GM04504 (cell line): Measurements from ENCODE around the gene PXMP4.

Source experiments
- DNase-seq: peaks from one replicate; pipeline ENCODE4 v3.0.0-alpha.2; 2012; ENCODE audit warnings: low read depth

Gene PXMP4

DNA sequence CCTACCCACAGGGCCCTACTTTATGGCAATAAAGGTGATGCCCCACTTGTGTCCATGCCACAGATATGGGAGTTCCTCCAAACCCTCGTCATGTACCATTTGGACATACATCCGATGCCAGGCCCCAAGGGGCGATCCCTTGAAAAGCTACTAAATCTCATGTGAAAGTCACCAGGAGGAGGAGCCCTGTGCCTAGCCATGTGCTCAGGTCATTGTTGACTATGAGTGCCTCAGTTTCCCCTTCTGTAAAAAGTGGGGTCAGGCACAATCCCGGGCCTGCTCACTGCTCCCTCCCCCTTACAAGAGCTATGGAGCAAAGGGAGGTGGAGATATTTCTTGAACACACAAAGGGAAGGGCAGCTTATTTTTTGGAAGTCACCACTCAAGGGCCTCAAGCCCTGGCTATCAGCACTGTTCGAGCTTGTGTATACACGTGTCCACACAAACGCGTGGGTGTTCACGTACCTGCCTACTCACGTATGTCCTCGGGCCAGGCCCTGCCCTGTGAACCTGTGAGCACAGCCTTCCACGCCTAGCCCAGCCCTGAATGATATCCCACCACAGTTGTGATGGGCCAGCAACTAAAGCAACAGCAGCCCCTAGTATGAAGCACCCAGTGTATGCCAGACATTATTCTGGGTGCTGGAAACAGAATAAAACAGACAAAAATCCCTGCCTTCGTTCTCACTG lies 51.5 kb downstream of the PXMP4 start:
- DNase-seq: no peak

DNA sequence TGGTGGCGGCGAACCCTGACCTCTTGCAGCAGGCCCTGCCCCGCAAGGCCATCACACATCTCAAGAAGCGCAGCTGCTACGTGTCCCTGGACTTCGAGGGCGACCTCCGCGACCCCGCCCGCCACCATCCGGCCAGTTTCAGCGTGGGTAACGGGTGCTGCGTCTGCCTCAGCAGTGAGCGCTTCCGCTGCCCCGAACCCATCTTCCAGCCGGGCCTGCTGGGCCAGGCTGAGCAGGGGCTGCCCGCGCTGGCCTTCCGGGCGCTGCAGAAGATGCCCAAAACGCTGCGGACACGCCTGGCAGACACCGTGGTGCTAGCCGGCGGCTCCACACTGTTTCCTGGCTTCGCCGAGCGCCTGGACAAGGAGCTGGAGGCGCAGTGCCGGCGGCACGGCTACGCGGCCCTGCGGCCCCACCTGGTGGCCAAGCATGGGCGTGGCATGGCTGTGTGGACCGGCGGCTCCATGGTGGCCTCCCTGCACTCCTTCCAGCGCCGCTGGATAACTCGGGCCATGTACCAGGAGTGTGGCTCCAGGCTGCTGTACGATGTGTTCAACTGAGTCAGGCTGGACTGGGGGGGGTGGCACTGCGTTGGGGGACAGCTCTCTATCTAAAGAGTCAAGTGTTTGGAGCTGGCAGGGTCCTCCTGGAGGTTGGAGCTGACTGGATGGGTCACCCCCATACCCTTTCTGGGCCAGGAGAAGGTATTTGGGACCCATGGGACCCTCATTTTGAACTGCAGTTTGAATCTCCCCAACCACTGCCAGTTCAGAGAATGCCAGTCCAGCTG lies 52.2 kb downstream of the PXMP4 start:
- DNase-seq: no peak

DNA sequence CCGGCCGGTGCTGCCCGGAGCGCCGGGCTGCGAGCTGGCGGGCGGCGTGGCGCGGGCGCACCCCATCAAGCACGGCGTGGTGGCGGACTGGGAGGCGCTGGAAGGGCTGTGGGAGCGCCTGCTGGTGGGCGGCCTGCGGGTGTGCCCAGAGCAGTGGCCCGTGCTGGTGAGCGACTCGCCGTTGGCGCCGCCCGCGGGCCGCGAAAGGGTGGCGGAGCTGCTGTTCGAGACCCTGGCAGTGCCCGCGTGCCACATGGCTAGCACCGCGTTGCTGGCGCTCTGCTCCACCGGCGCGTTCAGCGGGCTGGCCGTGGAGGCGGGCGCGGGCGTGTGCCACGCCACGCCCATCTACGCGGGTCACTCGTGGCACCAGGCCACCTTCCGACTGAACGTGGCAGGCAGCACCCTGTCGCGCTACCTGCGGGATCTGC lies 52.9 kb downstream of the PXMP4 start:
- no peak for DNase-seq

DNA sequence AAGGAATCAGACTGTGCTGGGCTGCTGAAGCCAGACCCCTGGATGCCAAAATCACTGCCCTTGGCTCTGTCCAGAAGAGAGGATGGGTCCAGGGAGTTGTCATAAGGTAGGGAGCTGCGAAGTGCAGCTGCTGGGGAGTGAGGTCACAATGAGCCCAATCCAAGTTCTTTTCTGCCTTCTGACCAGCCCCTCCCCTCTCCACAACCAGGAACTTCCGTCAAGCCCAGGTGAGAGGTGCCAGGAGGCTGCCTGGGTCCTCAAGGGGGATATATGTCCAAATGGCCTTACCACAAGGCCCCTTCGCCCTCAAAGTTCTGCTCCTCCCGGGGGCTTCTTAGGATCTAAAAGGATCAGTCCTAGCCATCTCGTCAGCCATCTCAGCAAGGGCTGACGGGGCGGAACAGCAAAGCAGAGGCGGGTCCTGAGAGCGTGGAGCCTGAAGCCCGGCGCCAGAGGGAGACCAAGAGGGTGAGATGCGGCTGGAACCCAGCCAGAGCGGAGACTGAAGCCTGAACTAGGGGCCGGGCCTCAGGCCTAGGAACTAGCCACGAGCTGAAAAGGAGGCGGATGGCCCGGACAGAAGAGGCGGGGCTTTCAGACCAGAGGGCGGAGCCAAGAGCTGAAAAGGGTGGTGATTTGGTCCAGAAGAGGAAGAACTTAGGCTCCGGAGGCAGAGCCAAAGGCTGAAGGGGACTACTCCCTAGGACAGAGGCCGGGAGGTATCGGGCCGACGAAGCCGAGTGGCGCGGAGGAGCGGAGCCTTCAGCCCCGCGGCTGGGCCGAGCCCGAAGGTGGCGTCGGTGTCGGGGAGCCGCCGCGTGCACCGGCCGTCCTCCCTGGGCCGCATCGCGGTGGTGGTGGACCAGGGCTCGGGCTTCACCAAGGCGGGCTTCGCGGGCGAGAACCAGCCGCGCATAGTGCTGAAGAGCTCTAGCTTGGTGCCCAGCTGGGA lies 53.5 kb downstream of the PXMP4 start, which contains the start of gene ACTL10:
TSS of gene ACTL10 (plus strand) at position 651 of the 952 bp plus-strand sequence. CDS start 555 bp downstream, outside the sequence.
- DNase-seq: peak; percentile 97

DNA sequence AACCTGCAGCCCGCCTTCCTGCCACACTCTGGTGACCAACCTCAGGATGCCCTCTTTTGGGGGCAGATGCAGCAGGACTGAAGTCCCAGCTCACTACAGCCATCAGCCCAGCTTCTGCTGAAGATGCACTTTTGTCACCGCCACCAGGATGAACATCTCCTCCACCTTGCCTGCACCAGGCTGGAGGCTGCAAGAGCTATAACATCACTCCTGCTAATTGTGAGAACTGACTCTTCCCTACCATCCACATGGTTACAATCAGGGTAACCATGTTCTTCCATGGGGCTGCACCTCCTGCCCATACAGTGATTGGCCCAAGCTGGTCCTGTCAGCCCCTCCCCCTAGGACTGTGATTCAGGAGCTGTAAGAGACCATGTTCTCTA lies 55.4 kb downstream of the PXMP4 start:
- DNase-seq: no peak

DNA sequence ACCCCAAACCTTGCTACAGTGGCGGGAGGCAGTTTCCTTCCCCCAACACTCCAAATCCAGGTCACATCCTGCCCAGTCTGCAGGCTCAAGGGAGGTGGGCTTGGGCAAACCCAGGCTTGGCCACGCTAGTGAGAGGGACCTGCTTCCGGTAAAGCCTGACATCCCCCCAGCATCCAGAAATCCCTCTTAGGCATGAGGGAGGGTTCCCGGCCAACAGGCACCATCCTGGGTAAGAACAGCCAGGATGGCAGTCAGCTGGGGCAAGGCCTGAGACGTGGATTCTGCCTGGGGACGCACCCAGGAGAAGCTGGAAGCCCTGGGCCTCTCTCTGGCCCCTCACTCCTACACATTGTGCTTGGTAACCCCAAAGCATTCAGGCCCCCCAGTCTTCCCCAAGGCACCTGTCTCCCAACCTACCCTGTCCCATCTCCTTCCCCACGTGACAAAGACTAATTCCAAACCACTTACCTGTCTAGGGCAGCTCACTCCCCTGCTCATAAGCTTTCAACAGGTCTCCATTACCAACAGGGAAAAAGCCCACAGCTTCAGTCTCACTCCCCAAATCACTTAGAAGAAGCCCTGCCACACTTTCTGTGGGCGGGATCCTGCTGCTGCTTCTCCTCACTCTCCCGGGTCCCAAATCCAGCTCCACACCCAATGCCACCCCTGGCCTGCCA lies 55.9 kb downstream of the PXMP4 start:
- DNase-seq: no peak

DNA sequence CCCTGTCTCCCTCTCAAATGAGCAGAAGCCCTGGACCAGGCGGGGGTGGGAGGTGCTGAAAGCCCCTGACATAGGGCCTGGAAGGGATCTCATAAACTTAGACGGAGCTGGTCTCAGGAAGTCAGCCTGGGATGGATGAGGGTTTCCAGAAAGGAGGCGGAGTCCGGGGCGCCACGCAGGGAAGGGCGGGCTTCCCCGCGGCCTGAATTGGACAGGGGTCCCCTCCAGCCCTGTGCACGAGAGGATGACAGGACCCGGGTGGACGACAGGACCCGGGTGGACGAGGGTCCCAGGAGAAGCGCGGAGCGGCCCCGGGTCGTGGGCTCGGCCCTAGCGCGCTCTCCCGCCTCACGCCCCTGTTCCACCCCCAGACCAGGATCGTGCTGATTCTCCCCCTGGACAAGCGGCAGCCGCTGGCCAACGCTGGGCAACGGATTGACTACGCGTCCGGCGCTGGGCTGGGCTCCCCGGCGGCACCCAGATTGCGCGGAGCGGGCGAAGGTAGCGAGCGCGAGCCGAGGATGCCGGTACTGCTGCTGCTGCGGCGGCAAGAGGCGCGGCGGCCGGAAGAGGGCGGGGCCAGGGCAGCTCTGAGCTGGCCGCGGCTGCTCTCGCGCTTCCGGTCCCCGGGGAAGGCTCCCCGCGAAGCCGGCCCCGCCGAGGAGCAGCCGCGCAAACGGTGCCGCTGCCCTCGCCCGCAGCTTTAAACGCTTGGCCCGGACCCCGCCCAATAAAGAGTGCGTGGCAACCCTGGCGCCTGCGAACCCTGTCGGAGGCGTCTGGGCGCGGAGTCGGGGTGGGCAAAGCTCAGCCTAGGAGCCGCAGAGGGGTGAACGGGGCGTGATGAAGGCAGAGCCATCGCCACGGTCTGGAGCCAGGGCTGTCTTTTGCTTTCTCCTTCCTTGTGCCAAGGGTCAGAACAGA lies 56.7 kb downstream of the PXMP4 start:
- DNase-seq: no peak

DNA sequence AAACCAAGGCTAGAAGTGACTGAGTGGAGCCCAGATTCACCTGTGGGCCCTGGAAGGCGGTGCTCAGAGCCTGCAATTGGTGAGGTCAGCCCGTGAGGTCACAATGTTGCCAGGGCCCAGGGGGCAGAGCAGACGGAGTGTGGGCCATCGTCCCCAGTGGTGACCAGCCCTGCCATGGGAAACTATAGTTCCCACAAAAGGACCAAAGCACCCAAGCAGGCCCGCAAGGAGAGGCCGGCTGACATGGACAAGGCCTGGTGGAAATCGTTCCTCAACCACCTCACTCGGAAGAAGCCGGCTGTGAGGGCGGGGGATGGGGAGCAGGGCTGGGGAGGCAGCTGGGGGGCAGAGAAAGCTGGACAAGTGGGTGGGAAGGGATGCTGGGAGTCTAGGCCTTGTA lies 57.9 kb downstream of the PXMP4 start, which contains the start of gene C20orf144:
TSS of gene C20orf144 (plus strand) at position 156 of the 400 bp plus-strand sequence. CDS start at position 175, 19 bp downstream.
- DNase-seq: no peak

DNA sequence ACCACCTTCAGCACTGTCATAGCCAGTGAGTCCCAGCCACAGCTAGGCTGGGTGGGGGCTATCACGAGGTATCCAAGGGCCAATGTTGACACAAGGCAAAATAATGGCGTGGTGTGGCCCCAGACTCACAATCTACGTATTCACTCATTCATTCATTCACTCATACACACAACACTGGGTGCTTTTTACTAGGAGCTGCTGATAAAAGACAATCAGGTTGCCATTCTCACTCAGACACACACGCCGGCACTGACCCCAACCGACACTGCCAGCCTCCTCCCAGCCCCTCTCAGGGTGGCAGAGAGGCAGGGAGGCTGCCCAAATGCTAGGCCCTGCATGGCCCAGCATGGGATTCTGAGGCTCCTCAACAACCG lies 59.4 kb downstream of the PXMP4 start:
- DNase-seq: no peak

DNA sequence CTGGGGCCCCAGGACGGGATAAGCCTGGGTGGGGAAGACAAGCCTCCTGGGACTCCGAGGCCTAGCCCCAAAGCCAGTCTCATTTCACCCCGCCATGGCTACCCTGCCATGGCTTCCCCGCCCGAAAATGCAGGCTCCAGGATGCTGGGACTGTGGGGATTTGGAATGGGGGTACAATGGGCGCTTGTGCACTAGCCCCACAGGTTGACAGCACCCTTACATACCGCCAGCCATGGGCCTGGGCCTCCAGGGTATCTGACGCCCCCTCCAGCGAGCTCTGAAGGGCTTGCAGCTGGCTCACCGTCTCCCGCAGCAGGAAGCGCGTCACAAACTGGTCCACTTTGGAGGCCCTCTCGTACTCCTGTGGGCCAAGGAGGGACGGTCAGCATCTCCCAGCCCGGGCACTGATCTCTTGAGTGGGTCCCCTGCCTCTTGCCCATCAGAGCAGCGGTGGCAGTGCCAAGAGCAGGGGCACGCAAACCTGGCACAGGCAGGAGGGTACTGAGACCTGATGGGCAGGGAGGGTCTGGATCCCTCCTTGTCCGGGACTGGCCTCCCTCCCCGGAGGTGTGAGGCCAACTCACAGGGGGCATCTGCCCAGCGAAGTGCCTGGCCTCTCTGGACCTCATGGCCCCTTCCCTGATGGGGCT lies 60.0 kb downstream of the PXMP4 start:
- DNase-seq: no peak

DNA sequence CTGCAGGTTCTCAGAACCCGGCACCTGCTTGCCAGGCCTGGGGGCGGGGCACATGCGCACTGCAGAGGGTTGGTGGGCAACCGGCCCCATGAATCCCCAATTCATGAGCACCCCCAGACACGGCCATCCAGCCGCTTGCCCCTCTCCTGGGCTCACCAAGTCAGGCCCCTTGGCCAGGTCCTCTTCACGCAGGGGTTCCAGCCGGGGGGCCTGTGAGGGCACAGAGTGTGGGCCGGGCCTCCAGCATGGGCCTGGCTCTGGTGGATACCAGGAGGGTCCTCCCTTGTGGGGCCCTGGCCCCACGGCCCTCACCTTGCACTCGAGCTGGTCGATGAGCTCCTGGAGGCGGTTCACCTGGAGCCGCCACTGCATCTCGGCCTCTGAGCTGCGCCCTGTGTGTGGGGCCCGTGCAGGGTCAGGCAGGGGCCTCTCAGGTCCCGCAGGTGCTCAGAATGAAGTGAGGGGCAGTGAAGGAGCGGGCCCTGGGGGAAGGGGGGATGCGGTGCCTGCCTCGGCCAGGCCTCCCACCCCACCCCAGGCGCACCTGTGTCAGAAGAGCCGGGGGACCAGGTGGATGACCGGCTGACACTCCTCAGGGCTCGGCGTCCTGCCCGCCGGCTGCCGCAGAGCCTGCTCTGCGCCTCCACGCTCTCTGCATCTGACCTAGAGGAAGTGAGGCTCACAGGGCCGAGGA lies 60.6 kb downstream of the PXMP4 start:
- DNase-seq: no peak

DNA sequence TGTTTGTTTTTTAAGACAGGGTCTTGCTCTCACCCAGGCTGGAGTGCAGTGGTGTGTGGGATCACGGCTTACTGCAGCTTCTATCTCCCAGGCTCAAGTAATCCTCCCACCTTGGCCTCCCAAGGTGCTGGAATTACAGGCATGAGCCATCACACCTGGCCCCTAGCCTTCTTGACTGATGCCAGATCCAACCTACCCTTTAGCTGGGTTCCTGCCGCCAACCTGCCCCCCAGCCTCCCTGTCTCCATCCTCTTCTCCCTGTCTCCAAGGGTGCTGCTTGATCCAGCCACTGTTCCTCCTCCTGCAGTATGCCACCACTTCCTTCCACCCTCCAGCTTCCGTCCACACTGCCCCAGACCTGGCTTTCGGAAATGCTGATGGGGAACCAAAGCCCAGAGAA lies 61.2 kb downstream of the PXMP4 start:
- DNase-seq: no peak

DNA sequence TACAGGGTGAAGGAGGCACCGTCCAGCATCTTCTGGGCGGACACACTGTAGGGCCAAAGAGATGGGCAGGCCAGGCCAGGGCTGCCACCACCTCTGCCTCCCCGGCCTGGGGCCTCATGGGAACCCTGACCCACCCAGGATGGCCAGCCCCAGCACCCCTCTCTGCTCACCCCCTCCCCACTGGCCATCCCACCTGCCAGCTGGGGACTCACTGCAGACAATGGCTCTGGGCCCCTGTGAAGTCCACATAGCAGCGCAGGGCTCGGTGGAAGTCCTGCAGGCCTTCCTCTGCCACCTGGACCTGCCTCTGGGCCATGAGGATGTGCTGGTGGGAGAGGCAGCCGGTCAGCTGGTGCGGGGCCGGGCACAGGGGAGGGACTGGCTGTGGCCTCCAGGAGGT lies 61.6 kb downstream of the PXMP4 start:
- DNase-seq: no peak

DNA sequence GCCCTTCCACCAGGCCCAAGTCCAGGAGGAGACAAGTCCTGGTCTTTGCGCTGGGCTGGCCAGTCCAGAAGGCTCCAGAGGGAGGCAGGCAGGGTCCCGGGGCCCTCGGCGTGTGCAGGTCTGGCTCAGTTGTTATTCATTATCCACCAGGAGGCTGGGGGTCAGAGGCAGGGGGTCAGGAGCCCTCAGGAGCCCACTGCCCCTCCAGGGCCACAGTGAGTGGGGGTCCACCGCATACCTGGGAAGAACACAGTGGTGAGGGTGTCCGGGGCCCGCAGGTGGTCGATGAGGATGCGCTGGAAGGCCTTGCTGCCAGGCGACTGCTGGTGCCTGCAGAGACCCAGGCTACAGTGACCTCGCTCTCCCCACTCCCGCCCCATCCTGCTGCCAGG lies 62.4 kb downstream of the PXMP4 start:
- DNase-seq: no peak

DNA sequence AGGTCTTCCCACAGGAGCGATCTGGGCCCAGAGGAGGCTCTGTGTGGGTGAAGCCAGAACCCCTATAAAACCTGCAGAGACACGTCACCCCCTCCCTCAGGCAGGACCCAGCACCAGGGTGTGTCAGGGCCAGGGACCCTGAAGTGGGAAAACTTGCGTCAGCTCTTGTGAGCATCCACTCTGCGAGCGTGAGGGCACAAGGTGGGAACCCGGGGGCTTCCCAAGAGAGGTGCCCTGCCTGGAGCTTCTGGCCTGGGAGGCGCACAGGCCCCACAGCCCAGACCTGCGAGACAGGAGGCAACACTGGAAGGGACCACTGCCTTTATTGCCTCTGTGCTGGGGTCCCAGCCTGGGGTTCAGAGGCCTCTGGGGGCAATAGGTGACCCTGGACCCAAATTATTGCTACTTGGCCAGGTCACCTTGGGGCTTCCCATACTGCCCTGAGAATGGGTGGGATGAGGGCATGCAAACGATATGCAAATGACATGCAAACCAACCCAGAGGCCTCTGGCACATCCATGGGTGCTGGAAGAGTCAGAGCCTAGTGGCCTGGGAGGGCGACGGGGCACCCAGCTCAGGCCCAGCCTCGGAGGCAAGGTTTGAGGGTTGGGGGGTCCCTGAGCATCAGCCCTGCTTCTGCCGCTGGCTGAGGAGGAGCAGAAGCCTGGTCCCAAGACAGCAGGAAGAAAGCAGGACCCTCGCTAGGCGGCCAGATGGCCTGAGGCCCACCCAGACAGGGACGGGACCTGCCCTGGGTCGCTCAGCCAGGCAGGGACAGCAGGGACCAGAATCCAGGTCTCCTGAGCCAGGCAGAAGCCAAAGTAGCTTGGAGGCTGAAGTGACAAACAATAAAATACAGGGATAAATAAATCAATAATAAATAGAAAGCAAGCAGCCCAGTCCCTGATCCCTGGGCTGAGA lies 63.1 kb downstream of the PXMP4 start:
- DNase-seq: no peak

DNA sequence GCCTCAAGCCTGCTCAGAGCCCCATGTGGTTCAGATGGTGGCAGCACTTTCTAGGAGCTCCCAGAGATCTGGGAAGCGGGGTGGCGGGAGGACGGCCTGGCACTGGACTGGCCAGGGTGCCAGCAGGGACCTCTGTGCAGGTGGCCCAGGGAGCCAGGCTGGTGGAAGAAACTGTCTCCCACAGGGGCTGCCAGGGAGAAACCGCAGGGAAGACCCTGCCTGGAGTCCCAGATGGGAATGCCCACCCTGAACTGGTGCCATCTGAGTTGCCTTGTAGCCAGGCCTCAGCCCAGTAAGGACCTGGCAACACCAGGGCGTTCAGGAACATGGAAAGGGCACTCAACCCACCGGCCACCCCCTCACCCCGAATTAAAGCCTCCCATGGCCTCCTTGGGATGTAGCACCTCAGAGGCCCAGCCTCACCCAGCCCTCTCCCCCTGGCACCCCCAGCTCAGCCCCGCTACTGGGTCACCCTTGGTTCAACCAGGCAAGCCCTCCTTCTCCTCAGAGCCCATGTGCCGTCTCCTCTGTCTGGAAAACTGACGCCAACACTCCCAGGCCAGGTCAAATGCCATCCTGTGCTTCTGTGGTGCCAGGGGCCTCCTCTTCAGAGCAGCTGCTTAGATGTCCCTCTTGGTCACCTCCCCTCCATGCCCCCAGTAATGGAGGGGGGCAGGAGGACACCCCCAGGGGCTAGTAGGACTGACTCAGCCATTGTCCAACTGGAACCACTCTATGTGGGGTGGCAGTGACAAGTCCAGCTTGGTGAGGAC lies 63.9 kb downstream of the PXMP4 start:
- DNase-seq: no peak

DNA sequence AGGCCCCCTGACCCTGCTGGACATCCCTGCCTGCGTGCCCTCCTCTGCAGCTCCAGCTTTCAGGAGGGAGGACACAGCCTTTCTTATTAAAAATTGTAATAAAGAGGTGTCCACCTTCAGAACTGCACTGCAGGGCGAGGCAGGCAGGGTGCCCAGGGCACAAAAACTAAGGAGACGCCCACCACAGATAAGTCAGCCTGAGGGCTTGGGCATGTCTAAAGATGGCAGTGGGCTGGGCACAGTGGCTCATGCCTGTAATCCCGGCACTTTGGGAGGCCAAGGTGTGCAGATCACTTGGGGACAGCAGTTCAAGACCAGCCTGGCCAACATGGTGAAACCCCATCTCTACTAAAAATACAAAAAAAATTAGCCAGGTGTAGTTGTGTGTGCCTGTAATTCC lies 64.9 kb downstream of the PXMP4 start:
- DNase-seq: no peak
